ENCODE results near the gene TSC22D3.
A peak's percentile ranks its signal among the peaks of the same experiment; 100 is the strongest.
"Not testable (repeated sequence)": the region's sequence is repeated elsewhere in the genome, so short reads cannot be mapped to it uniquely, and the experiment has no call there.

TSC22D3 gene

GRCh38 chrX:107683931-107684330 is 91.7 kb downstream of the TSC22D3 start:
- no peak for DNase-seq

DNA sequence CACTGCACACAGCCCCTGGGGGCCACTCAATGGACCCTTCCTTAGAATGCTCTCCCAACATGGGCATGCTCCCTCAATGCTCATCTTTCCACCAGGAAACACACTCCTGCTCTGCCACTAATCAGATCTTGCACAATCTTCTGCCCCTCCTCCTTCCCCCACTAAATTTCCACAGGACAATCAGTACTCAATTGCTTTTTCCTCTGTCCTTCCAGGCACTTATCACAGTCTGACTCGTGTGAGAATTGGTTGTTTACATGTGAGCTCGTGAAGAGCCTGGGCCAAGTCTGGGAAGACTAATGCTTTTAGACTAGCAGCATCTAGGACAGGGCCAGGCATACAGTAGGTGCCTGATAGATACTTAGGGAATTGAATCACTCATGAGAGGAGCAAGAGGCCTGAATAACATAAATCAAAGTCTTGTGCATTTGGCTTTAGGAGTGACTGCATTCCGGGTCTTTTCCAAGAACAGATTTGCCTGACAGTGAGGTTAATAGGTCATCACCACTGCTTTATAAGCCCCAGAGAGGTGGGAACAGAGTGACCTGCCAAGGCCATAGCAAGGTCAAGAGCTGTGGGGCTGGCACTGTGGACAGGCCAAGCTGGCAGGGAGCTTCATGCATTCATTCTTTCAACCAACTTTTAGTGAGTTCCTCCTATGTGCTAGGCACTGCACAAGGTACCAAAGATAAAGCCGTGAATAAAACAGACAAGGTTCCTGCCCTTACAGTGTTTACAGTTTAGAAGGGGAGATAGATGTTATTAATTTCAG is 92.3 kb downstream of the TSC22D3 start:
- no peak for DNase-seq

DNA sequence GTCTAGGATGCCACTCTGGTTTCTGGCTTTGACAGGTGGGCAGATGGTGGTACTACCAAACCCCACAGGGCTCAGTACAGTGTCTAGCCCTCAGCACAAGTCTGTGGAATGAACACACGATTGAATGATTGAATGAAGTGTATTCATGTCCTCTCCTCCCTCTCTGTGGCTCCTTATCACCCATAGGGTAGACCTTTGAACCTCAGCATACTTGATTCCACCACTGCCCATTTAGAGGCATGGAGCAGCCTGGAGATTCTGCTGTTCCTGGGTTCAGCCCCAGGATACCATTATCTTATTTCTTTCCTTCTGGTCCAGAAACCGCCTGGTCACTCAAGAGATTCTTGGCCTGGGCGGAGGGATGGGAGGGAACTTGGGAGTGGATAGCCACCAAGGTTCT is 93.3 kb downstream of the TSC22D3 start:
- no peak for DNase-seq

- no peak for DNase-seq
These were observed 96.4 kb downstream of the TSC22D3 start for GRCh38 chrX:107678957-107679740.

GRCh38 chrX:107677909-107678308 is 97.7 kb downstream of the TSC22D3 start:
- DNase-seq: no peak

DNA sequence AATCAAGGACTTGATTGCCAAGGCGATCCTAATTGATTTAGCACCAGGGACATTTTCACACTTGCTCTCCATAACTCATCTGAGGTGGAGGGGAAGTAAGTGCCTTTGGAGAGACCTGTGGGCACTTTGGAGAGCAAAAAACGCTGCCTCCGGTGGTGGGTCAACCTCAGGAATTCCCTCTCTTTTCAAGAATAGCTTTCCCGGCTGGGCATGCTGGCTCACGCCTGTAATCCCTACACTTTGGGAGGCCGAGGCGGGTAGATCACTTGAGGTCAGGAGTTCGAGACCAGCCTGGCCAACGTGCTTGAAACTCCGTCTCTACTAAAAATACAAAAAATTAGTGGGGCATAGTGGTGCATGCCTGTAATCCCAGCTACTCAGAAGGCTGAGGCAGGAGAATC is 98.1 kb downstream of the TSC22D3 start:
- DNase-seq: no peak

GRCh38 chrX:107676559-107677378 is 98.8 kb downstream of the TSC22D3 start:
- DNase-seq: peak; percentile 66

GRCh38 chrX:107675823-107676555 is 99.6 kb downstream of the TSC22D3 start:
- peak; percentile 21 for DNase-seq

DNA sequence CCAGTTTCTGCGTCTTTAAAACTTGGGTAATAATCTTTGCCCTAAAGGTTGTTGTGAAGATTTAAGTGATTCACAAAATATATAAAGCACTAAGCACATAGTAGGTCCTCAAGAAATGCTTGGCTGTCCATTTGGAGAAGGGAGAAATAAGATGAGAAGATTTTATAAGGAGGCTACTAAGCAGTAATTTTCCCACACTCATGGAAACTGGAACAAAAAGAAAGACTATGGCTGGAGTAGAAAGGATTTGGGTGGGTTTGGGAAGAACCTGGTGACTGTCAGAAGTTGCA is 100.3 kb downstream of the TSC22D3 start:
- DNase-seq: no peak

DNA sequence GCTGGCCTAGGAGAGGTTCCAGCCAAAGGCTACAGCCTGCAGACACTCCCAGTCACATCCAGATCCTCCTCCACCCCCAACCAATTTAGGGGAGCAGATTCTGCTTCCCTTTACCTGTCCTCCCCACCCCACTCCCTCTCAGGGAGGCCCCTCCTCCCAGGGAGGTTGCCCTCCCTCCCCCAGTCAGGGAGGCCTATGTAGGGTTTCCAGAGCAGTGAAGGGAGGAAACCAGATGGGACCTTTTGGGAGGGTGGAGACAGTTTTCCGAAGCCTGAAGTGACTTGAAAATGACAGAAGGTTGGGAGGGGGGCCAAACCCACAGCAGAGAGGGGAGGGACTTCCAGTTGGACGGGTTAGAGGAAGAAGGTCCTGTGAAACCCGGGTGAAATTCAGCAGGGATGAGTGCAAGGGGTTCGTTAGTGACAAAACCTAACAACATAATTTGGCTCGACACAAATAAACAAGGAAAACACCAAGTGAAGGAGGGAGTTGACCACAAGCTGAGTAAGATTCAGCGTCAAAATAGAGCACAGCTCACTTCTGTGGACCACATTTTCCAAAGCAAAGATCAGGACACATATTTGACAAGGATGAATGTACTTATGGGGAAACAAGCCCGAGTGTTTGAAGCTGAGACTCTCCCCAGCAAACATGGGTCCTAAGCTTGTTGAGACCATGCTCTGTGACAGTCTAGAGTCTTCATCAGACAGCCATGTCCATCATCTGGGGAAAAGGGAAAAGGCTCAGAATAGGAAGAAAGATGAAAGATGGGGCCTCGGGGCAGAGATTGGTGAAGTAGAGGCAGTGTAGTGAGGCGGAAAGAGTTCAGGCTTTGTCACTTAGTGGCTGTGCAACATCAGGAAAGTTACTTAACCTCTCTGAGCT is 100.9 kb downstream of the TSC22D3 start:
- no peak for DNase-seq

GRCh38 chrX:107673933-107674479 is 101.6 kb downstream of the TSC22D3 start:
- peak; percentile 19 for DNase-seq

GRCh38 chrX:107673431-107673830 is 102.2 kb downstream of the TSC22D3 start:
- DNase-seq: no peak

DNA sequence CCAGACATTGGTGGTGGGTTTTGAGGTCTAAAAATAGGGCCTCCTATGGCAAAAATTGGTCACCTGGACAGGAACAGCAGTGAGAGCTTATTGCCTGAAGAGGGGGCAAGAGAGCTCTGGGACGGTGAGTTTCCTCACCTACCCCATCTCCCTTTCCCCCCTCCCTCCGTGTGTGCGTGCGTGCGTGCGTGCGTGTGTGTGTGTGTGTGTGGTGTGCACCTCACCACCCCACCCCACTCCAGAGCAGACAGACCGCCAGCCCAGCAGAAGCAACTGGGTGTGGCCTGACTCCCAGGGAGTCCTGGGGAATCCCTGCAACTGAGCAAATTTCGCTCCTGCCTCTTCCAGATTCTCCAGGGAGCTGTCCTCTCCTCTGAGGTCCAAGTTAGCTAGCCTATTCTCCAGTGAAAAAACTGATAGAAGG is 102.6 kb downstream of the TSC22D3 start:
- DNase-seq: peak; percentile 42

GRCh38 chrX:107671256-107671655 is 104.3 kb downstream of the TSC22D3 start:
- DNase-seq: not testable (repeated sequence)

- DNase-seq: no peak
These were observed 105.5 kb downstream of the TSC22D3 start for GRCh38 chrX:107669885-107670628.

DNA sequence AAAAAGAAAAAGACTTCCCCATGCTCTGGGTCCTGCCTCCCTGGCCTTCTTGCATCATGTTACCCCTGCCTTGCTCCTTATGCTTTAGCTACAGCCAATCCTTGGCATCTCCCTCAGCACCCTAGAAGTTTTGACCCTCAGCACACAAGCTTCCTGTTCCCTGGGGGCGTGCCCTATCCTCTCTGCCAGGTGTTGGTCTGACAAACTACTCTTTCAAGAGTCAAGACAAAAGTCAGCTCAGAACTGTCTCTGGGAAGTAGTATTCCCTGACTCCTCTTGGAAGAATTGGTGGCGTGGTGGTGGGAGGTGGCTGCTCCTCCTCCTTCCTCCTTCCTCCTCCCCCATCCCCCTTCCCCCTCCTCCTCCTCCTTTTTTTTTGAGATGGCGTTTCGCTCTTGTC is 106.3 kb downstream of the TSC22D3 start:
- no peak for DNase-seq

GRCh38 chrX:107668710-107669109 is 106.9 kb downstream of the TSC22D3 start:
- not testable (repeated sequence) for DNase-seq

DNA sequence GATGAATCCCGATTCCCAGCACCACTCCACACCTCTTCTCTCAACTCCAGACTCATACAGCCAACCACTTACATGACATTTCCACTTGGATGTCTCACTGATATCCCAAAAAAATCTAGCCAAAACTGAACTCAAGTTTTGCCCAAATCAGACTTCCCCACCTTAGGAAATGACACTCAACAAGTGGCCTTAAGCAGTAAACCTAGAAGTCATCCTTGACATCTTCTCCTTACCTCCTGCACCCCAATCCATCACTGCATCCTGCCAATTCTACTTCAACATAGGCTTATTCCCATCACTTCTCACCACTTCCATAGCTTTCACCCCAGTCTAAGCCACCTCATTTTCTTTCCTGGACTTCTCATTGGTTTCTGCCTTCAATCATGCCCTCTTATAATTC is 108.2 kb downstream of the TSC22D3 start:
- no peak for DNase-seq

DNA sequence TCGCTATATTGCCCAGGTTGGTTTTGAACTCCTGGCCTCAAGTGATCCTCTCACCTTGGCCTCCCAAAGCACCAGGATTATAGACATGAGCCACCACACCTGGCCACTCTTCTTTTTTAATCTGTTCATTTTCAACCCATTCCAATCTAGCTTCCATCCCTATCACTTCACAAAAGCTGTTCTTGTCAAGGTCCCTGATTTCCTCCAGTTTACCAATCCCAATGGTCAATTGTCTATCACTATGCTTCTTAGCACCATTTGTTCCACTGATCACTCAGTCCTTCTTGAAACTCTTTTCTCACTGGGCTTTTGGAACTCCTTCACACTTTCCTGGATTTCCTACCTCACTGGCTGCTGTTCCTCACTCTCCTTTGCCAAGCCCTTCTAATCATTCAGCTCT is 108.7 kb downstream of the TSC22D3 start:
- DNase-seq: no peak
